ENCODE data around the gene APBA2.

GRCh38 chr15:29123171-29123570 lies 237.4 kb downstream of the APBA2 start:
- TF ChIP-seq CTCF (IDR thresholded peaks at IDR 0.05; ENCODE audit: low read length) (no peak), EZH2 (IDR thresholded peaks at IDR 0.05; ENCODE audit: borderline replicate concordance, low read length) (no peak)

All from OCI-LY1 (cell line).